GM23338 (cell line): ENCODE data around the gene COPZ2. TPM values are rescaled to one million over a fixed set of nuclear protein-coding genes. Genes with fewer than 3 reads are reported as not detected.

Experiments
- ATAC-seq: fragments of 200-7000 bp; cut with Tn5 transposase; 3 replicates; pipeline ENCODE4 v1.9.1; 2020
- DNase-seq: peaks from one replicate; pipeline ENCODE4 v3.0.0-alpha.2; 2015; ENCODE audit warnings: low spot score
- H2AFZ ChIP-seq: fragments of 200-600 bp; sonication (generic); 2 replicates; pipeline ENCODE4 v1.8.0; 2016; ENCODE audit warnings: antibody characterized with exemption, mild to moderate bottlenecking, moderate library complexity
- H3F3A ChIP-seq: fragments of 200-600 bp; sonication (generic); replicated peaks from 2 replicates; pipeline ENCODE4 v1.8.0; 2017; ENCODE audit warnings: antibody characterized with exemption, mixed run types, low read depth
- H3K27ac ChIP-seq: fragments of 200-600 bp; sonication (generic); 2 replicates; pipeline ENCODE4 v1.6.1; 2016; ENCODE audit warnings: low read depth
- H3K27me3 ChIP-seq: fragments of 200-600 bp; sonication (generic); 2 replicates; pipeline ENCODE4 v1.8.0; 2016; ENCODE audit warnings: mild to moderate bottlenecking, mixed run types, moderate library complexity; ENCODE audit not compliant: insufficient read depth
- H3K36me3 ChIP-seq: fragments of 200-600 bp; sonication (generic); 2 replicates; pipeline ENCODE4 v1.8.0; 2016; ENCODE audit warnings: mild to moderate bottlenecking; ENCODE audit not compliant: insufficient read depth
- H3K4me1 ChIP-seq: fragments of 200-600 bp; sonication (generic); 2 replicates; pipeline ENCODE4 v1.8.0; 2016; ENCODE audit warnings: mild to moderate bottlenecking, moderate library complexity; ENCODE audit not compliant: insufficient read depth
- H3K4me2 ChIP-seq: fragments of 200-600 bp; sonication (generic); 2 replicates; pipeline ENCODE4 v1.7.1; 2017; ENCODE audit warnings: mixed run types
- H3K4me3 ChIP-seq: fragments of 200-600 bp; sonication (generic); 2 replicates; pipeline ENCODE4 v1.6.1; 2016; ENCODE audit warnings: mixed run types
- H3K79me2 ChIP-seq: fragments of 200-600 bp; sonication (generic); replicated peaks from 2 replicates; pipeline ENCODE4 v1.8.0; 2017; ENCODE audit warnings: mild to moderate bottlenecking; ENCODE audit not compliant: insufficient read depth
- H3K9me2 ChIP-seq: fragments of 200-600 bp; sonication (generic); 2 replicates; pipeline ENCODE4 v1.8.0; 2017; ENCODE audit not compliant: insufficient read depth
- H4K20me1 ChIP-seq: fragments of 200-600 bp; sonication (generic); replicated peaks from 2 replicates; pipeline ENCODE4 v1.8.0; 2017; ENCODE audit warnings: mild to moderate bottlenecking; ENCODE audit not compliant: insufficient read depth
- H3K27ac Mint-ChIP-seq: 2 replicates; pipeline ENCODE4 v1.8.0; 2020; ENCODE audit warnings: inconsistent platforms, mild to moderate bottlenecking, moderate library complexity, mixed read lengths
- H3K27me3 Mint-ChIP-seq: 3 replicates; pipeline ENCODE4 v1.8.0; 2022; ENCODE audit warnings: low read depth, mild to moderate bottlenecking, moderate library complexity, mixed read lengths, inconsistent platforms; ENCODE audit not compliant: insufficient read depth, poor library complexity
- H3K36me3 Mint-ChIP-seq: 3 replicates; pipeline ENCODE4 v1.8.0; 2021; ENCODE audit warnings: low read depth, mild to moderate bottlenecking, inconsistent platforms, moderate library complexity, mixed read lengths
- H3K4me1 Mint-ChIP-seq: 3 replicates; pipeline ENCODE4 v1.8.0; 2020; ENCODE audit warnings: mild to moderate bottlenecking, inconsistent platforms, mixed read lengths
- H3K4me3 Mint-ChIP-seq: 3 replicates; pipeline ENCODE4 v1.8.0; 2021; ENCODE audit warnings: moderate library complexity, mild to moderate bottlenecking, inconsistent platforms, mixed read lengths
- H3K9me3 Mint-ChIP-seq: 3 replicates; pipeline ENCODE4 v1.8.0; 2020; ENCODE audit warnings: moderate library complexity, mild to moderate bottlenecking, inconsistent platforms, mixed read lengths
- ETS1 ChIP-seq: IDR thresholded peaks from 2 replicates; pipeline ENCODE4 v1.6.1; 2016; ENCODE audit warnings: antibody characterized with exemption
- EZH2 ChIP-seq: fragments of 200-600 bp; sonication (generic); IDR thresholded peaks from one replicate; pipeline ENCODE4 v1.8.0; 2017; ENCODE audit warnings: antibody characterized with exemption, mild to moderate bottlenecking, low read depth; ENCODE audit not compliant: unreplicated experiment
- EZH2phosphoT487 ChIP-seq: fragments of 200-600 bp; sonication (generic); IDR thresholded peaks from one replicate; pipeline ENCODE4 v1.8.1; 2018; ENCODE audit warnings: antibody characterized with exemption; ENCODE audit not compliant: unreplicated experiment
- JUNB ChIP-seq: IDR thresholded peaks from one replicate; pipeline ENCODE4 v1.6.1; 2016; ENCODE audit warnings: antibody characterized with exemption; ENCODE audit not compliant: unreplicated experiment
- NANOG ChIP-seq: IDR thresholded peaks from 2 replicates; pipeline ENCODE4 v1.6.1; 2016; ENCODE audit warnings: antibody characterized with exemption, borderline replicate concordance
- REST ChIP-seq: IDR thresholded peaks from one replicate; pipeline ENCODE4 v1.6.1; 2018; ENCODE audit warnings: antibody characterized with exemption; ENCODE audit not compliant: unreplicated experiment
- ZNF114 ChIP-seq: fragments of 250-450 bp; sonication (Bioruptor Pico); IDR thresholded peaks from 2 replicates; pipeline ENCODE4 v1.5.0; 2020; ENCODE audit warnings: mild to moderate bottlenecking, moderate library complexity
- ZNF331 ChIP-seq: fragments of 250-450 bp; sonication (Bioruptor Pico); IDR thresholded peaks from 2 replicates; pipeline ENCODE4 v1.5.0; 2020; ENCODE audit warnings: low read depth, mild to moderate bottlenecking, moderate library complexity
- ZNF462 ChIP-seq: fragments of 250-450 bp; sonication (Bioruptor Pico); IDR thresholded peaks from 2 replicates; pipeline ENCODE4 v1.5.0; 2020; ENCODE audit warnings: mild to moderate bottlenecking, moderate library complexity
- polyA plus RNA-seq: library from polyadenylated mRNA; unstranded; fragments of >200 nt; fragmentation: Nextera tagmentation; extraction: Ambion mirVana; gene quantifications from 2 replicates; pipeline ENCODE4 v1.2.1, GENCODE V29; 2016
- total RNA-seq: library from RNA; depleted of rRNA; stranded (reverse); fragments of >200 nt; shearing (Covaris generic); gene quantifications from 2 replicates; pipeline ENCODE4 v1.2.3, GENCODE V29; 2014

COPZ2 gene
- total and polyA plus RNA-seq, 2 experiments from 2014 or later = not detected

GRCh38 chr17:47982645-47983390, 54.8 kb downstream of the COPZ2 start (continued):
- no peak for TF ChIP-seq ZNF462 (CRISPR knock-in tag)

GRCh38 chr17:47982091-47982617, 55.4 kb downstream of the COPZ2 start:
- Histone ChIP-seq H3K27ac (no peak overlapping the region), H3K9me2 (no peaks in the 10 kb centered on the region), H4K20me1 (peaks cover 4% of the 10 kb centered on the region), H3K27me3 (no peaks in the 10 kb centered on the region), H3K4me1 (0 out of 2 replicates have a peak, but pooled peaks cover 4% of the 10 kb centered on the region), H3K4me2 (no peak overlapping the region), H2AFZ (no peak overlapping the region), H3K4me3 (no peak overlapping the region), H3F3A (no peaks in the 10 kb centered on the region), H3K79me2 (no peaks in the 10 kb centered on the region), H3K36me3 (peaks cover 17% of the 10 kb centered on the region; the same call in 1 of the 2 replicates)
- Mint-ChIP-seq H3K27ac (no peak overlapping the region), H3K27me3 (peaks cover 10% of the 10 kb centered on the region), H3K36me3 (peaks cover 55% of the 10 kb centered on the region), H3K9me3 (no peaks in the 10 kb centered on the region; the same call in 2 of the 3 replicates), H3K4me1 (peaks cover 12% of the 10 kb centered on the region), H3K4me3 (no peak overlapping the region)
- DNase-seq = no peak
- no peak for ATAC-seq
- TF ChIP-seq NANOG (no peak), REST (no peak), JUNB (no peak), ZNF114 (CRISPR knock-in tag) (no peak), EZH2phosphoT487 (no peak), EZH2 (no peak), ETS1 (no peak), ZNF331 (CRISPR knock-in tag) (no peak)
